CD4-positive, alpha-beta T cell treated with Interleukin-10 for 1 hour (primary cell): ENCODE results near the gene FBXW7.
A peak's percentile ranks its signal among the peaks of the same experiment; 100 is the strongest.

Experiments used
- DNase-seq: peaks from one replicate; pipeline ENCODE4 v3.0.0-alpha.2; 2020

Gene FBXW7

DNA sequence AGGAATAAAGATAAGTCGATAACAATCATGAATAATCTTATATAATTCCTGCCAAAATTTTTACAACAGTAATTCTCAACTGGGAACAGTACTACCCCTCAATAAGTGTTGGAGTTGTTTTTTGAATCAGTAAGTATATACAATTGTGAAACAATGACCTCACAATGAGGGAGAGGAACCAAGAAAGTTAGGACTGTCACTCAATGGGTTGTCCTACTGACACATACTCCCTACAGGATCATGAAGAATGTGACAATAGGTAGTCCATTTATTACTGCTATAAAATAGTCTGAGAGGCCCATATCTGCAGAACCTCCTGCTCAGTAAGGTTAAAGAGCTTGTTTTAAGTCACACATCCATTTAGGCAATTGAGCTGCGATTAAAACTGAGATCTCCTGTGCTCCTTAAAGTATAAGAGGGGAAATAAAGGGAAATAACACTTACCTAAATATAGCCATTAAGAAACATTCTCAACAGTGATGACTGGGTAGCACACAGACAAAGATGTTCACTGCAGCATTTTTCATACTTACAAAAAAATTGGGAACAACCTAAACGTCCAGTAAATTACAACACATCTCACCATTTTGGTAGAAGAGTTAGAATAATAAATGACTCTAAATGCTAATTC is 26.2 kb downstream of the FBXW7 start:
- DNase-seq: no peak

DNA sequence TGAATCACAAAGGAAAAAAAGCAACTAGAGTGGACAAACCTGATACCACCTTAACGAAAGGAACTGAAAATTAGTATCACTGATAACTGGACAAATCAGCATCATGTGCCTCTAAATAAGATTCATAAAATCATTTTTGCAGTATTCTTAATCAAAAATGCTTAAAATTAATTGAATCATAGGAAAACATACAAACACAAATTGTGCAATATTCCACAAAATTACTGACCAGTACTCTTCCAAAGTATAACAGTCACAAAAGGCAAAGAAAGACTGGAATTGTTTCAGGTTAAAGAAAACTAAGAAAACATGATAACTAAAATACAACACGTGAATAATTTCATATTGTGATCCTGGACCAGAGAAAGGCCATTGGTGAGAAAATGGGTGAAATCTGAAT is 27.1 kb downstream of the FBXW7 start:
- no peak for DNase-seq

DNA sequence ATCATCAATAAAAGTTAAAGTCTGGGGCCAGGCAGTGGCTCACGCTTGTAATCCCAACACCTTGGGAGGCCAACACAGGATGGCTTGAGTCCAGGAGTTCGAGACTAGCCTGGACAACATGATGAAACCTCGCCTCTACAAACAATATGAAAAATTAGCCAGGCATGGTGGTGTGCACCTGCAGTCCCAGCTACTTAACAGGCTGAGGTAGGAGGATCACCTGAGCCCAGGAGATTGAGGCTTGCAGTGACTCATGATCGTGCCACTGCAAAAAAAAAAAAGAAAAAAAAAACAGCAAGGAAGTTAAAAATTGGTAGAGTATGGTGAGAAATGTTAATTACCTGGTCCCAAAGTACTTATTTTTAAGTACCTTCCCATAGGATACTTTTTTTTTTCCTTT is 27.5 kb downstream of the FBXW7 start:
- no peak for DNase-seq

DNA sequence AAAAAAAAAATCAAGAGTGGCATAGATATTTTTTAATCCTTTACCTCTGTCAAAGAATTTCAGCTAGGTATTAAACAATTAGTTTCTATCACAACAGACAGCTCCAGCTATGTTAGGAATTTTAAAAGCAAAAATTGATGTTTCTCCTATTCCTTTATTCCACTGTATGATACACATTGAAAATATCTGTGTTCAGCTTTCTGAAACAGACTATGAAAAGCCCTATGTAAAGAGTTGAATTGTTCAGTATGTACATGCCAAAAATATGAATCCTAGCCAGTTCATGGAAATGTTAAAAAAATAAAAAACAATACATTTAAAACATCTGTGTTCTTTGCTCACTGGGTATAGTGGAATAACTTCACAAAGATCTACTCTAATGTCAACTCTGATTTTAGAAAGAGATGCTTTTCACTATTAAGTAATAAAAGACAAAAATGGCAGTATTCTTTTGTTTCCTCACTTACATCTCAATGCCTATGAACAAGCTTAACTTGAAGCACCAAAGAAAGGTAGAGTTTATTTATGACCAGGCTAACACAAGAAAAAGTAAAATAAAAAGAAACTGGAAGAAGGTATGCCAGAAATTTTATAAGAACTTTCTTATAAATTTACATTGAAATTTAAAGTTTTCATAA is 32.1 kb downstream of the FBXW7 start:
- DNase-seq: no peak

DNA sequence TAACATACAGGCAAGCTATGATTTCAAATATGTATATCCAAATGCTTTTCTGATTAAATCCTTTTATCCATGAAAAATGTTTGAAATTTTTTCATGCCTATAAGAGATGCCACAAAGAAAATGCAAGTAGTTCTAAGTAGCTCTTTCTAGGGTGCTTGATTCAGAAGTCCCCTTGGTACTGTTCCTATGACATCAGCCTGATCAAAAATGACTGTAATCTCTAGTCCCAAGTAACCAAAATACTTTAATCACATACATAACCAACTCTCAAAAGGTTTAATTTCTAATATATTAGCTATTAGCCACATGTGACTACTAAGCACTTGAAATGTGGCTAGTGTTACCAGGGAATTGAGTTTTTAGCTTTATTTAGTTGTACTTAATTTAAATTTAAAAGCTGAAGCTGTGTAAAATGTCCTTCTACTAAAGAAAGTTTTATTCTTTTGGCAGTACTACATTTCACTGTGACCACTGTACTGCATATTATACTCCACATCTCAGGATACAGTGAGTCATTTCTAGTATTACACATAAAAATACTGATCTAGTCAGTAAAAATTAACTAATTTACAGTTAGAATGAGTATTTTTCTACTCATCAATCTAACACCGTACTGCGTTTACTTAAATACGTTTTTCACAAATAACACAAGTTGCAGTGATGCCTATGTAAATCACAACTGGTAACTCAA is 33.9 kb downstream of the FBXW7 start:
- no peak for DNase-seq

DNA sequence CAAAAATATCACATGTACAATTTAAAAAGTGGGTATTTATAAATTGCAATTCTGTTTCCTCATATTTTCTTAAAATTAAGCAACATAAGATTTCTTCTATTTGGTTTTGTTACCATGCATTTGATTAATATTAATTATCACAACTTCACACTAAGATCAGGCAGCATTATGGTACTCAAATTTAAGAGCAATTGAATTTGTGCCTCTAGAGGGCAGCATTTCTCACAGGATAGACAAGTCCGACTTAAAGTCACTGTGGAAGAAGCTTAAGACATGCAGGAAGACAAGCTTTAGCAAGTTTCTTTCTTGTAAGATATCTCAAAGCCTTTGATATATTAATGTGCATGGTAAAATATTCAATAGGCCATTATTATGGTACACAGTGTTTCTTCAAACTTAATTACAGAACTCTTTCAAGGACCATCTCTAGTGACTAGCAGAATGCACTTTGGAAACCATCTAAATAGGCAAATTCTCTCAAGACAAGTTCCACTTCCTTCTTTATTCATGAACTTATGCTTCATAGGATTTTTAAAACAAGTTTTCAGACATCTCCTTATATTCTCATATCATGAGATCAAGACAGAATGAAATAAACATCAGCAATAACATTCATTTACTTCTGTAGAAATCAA is 35.0 kb downstream of the FBXW7 start:
- DNase-seq: peak; percentile 88

DNA sequence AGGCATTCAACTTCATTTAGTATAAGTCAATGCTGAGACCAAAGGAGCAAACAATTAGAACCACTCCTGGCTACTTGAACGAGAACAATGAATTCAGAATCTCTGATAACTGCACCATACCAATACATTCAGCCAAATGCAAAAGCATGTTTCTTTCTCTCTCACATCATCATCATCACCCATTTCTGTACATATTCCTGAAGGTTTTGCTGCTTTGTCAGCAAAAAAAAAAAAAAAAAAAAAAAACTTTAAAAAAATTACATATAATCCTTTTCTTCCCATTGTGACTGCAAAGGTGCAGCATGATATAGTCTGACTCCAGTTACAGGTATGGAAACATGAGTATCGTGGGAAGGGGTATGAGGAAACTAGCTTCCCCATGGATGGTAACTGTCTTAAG is 35.6 kb downstream of the FBXW7 start:
- no peak for DNase-seq

DNA sequence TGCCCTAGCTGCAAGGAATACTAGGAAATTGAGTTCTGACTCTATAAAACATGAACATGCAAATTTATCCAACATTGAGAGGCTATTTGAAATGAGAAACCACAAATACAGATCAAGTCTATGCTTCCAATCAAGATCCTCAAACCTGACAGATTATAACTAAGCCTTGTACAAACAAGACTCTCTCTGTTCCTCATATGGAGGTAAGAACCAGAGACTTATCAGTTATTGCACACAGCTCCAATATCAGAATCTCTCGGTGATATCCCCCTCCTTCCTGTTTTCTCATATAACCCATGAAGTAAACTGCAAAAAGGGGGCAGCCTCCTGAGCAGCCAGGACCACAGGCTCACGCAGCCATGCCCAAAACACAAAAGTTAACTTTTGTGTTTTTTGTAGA is 36.5 kb downstream of the FBXW7 start:
- DNase-seq: no peak

DNA sequence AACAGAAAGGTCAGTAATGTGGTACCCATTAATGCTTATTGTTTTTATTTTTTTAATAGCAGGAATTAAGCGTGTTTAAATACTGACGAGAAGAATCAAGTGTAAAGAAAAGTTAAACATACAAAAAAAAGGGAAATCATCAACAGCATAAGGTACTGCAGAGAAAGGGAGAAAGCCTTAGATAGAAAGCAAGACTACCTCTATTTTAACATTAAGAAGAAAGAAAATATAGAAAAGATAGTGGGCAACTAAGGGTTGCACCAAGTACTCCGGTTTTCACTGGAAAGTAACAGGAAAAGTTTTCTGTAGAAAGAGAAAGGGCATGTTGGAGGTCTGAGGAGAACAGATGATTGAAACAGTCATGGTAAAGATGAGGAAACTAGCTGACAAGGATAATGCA is 41.9 kb downstream of the FBXW7 start:
- DNase-seq: no peak

DNA sequence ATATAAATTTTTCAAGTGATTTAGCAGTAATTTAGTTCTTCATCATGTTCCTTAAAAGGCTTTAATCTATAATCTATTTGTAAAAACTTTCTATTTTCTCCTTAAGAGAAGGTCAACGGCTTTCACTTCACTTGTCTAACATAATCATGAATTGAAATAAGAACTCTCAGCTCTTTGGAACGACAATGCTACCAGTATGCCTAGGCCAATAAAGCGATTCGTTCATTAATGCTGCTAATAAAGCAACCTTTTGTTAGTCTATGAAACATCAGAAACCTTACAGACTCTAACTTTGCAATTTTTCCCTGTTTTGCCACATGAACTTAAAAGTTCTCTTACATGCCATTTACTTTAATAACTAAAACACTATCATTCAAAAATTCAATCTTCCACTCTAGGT is 47.6 kb downstream of the FBXW7 start:
- no peak for DNase-seq

DNA sequence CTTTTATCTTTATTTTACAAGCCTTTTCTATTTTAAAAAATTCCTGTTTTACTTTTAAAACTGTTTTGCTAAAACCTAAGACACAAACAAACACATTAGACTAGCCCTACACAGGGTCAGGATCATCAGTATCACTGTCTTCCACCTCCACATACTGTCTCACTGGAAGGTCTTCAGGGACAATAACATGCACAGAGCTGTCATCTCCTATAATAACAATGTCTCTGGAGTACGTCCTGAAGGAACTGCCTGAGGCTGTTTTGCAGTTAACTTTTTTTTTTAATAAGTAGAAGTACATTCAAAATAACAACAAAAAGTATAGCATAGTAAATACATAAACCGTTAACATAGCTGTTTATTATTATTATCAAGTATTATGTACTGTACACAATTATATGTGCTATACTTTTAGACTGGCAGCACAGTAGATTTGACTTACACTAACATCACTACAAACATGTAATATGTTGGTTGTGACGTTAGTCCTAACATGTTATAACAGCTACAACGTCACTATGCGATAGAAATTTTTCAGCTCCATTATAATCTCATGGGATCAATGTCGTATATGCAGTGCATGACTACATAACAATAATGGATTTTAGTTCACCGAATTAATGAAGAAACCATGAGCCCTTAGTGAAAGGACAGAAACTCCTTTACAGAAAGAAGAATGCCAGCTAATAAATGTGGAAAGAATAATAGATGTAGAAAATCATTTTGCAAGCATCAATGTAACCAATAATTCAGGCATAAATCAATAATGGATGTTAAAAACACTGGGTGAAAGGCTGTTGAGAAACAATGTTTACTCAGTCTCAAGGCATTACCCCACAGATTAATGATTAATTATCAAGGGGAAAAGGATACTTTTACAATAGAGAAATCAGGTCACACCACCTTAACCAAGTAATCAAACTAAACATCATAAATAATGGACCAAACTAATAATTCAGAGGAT is 49.2 kb downstream of the FBXW7 start:
- no peak for DNase-seq

DNA sequence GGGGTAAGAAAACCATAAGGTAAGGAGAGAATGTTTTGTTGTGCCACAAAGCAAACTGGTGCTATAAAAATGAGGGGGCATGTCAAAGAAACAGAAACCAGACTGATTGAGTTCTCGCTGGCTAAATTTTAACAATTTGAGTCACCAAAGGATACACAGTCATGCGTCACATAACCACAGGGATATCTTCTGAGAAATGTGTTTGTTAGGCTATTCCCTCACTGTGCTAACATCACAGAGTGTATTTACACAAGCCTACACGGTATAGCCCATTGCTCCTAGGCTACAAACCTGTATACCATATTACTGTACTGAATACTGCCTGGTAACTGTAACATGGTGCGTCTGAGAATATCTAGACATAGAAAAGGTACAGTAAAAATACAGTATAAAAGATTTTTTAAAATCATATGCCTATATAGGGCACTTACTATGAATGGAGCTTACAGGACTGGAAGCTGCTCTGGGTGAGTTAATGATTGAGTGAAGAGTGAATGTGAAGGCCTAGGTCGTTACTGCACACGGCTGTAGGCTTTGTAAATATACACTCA is 50.1 kb downstream of the FBXW7 start:
- DNase-seq: peak; percentile 65

DNA sequence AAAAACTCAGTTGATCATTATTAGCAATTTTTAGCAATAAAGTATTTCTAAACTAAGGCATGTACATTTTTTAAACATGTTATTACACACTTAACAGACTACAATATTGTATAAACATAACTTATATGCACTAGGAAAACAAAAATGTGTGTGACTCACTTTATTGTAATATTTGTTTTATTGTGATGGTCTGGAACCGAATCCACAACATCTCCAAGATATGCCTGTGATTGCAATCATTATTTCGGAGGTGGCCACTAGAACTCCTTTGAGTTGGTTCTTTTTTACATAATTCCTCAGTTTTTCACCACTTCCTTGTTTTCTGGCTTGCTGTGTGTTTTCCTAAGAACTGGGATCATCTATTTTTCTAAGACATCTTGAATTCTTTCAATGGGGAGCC is 53.7 kb downstream of the FBXW7 start:
- no peak for DNase-seq

DNA sequence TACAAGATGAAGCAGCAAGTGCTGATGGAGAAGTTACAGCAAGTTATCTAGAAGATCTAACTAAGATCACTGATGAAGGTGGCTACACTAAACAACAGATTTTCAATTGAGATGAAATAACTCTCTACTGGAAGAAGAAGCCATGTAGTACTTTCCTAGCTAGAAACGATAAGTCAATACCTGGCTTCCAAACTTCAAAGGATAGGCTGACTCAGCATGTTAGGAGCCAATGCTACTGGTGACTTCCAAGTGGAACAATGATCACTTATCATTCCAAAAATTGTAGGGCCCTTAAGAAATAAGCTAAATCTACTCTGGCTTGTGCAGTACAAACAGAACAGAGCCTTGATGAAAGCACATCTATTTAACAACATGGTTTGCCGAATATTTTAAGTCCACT is 55.0 kb downstream of the FBXW7 start:
- DNase-seq: no peak

DNA sequence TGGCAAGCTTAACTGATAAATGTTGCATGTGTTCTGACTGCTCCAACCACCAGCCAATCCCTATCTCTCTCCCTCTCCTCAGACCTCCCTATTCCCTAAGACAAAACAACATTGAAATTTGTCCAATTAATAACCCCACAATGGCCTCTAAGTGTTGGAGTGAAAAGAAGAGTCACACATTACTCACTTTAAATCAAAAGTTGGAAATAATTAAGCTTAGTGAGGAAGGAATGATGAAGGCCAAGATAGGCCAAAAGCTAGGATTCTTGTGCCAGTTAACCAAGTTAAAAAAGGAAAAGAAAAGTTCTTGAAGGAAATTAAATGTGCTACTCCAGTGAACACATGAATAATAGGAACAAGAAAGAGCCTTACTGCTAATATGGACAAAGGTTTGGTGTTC is 55.6 kb downstream of the FBXW7 start:
- DNase-seq: no peak

DNA sequence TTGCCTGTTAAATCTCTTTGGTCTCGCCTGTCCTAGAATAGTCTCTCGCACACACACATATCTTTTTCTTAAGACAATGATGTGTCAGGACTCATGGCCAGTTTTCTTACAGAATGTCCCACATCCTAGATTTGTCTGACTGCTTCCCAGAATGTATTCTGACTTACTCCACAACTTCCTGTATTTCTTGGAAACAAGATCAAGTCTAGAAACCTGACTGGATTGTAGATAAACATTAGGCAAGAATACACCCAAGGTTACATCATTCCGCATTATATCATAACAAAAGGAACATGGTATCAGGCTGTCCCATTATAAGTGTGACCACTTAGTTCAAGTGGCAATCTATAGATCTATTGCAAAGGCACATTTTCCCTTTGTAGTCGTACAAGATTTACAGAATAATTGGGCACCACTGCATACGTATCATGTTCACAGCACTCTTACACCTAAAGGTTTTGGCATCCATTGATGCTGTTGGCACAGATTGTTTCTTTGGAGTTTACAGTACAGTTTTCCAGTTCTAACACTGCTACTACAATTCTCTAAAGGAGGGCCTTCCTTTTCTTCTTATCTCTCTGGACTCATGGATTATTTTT is 56.4 kb downstream of the FBXW7 start:
- DNase-seq: no peak

DNA sequence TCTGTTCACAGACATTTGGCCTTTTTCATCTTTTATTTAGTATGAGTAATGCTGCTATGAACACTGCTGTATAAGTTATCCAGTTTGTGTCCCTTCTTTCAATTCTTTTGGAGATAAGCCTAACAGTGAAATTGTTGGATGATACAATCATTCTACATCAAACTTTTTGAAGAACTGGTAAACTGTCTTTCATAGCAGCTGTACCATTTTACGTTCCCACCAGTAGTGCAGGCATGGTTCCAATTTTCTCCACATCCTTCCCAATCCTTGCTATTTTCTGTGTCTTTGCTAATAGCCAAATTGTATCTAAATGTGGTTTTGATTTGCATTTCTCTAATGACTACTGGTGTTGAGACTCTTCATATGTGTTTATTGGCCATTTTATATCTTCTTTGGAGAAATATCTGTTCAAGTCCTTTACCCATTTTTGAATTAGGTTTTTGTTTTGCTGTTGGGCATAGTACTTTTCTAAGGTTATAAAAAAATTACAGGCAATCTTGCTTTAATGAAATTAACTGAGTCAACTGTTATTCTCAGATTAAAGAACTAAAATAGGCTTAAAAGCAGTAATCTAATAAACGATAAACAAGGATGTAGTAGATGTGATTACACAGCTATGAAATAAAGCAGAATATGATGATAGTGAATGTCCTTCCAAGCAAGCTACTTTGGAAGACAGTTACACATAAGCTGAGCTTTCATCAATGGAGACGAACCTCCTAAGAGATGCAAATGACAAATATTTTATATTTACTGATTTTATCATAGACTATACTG is 57.2 kb downstream of the FBXW7 start:
- no peak for DNase-seq

DNA sequence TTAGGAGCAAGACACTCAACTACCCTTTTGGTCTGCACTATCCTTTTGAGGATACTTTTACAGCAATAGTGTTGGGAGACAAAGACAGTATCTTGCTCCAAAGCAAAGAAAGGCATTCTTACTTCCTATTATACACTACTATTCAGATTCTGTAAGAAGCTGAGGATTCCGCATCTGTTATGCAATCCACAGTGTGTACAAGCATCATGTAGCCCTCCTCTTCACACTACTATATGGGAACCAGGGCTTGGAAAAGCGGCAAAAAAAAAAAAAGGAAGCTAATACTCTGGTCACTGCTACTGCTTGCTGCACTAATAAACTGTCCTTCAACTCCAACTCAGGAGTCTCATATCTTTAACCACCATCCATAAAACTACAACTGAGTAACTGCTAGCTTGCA is 59.1 kb downstream of the FBXW7 start:
- DNase-seq: no peak

DNA sequence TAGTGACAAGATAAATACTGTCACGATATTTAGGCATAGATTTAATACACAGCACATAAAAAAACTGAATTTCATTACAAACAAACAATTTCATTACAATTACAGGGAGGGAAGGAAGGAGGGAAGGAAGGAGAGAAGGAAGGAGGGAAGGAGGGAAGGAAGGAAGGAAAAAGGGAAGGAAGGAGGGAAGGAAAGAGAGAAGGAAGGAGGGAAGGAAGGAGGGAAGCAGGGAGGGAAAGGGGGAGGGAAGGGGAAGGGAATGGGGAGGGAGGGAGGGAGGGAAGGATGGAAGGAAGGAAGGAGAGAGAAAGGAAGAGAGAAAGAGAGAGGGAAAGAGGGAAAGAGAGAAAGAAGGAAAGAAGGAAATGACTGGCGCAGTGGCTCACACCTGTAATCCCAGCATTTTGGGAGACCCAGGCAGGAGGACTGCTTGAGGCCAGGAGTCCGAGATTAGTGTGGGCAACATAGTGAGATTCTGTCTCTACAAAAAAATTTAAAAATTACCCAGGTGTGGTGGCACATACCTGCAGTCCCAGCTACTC is 64.6 kb downstream of the FBXW7 start:
- DNase-seq: no peak

DNA sequence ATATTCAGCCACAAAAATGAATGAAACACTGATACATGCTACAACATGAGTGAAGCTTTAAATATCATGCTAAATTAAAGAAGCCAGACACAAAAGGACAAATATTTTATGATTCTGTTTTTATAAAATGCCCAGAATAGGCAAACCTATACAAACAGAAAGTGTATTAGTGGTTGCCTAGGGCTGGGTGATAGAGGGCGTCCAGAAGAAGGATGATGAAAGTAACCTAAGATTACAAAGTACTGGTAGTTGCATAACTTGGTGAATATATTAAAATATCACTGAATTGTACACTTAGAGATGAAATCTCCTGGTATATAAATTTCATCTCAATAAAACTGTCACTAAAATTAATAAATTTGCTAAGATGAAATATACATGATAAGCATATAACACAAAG is 67.5 kb downstream of the FBXW7 start:
- no peak for DNase-seq

DNA sequence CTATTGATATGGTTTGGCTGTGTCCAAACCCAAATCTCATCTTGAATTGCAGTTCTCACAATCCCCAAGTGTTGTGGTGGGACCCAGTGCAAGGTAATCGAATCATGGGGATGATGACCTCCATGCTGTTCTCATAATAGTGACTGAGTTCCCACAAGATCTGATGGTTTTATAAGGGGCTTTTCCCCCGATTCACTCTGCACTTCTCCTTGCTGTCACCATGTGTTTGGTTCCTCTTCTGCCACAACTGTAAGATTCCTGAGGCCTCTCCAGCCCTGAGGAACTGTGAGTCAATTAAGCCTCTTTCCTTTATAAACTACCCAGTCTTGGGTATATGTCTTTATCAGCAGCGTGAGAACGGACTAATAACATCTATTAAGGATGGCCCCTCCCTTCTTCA is 68.8 kb downstream of the FBXW7 start:
- no peak for DNase-seq
